Kidney glomerular epithelial cell (primary cell): ENCODE results near the gene ME1.
A peak's percentile ranks its signal among the peaks of the same experiment; 100 is the strongest.
"Not testable (repeated sequence)": the region's sequence is repeated elsewhere in the genome, so short reads cannot be mapped to it uniquely, and the experiment has no call there.

Experiments
- DNase-seq: peaks from one replicate; lab custom pipeline; 2025; lab: John Stamatoyannopoulos, UW

The ME1 gene

GRCh38 chr6:83431545-83432155, 799 bp upstream of the ME1 start:
- DNase-seq: no peak

- DNase-seq: peak; percentile 32
Measured at GRCh38 chr6:83429857-83430610, 817 bp downstream of the ME1 start.

GRCh38 chr6:83429269-83429668, 1.6 kb downstream of the ME1 start:
- no peak for DNase-seq

GRCh38 chr6:83424392-83425018, 6.3 kb downstream of the ME1 start:
- DNase-seq: no peak

DNA sequence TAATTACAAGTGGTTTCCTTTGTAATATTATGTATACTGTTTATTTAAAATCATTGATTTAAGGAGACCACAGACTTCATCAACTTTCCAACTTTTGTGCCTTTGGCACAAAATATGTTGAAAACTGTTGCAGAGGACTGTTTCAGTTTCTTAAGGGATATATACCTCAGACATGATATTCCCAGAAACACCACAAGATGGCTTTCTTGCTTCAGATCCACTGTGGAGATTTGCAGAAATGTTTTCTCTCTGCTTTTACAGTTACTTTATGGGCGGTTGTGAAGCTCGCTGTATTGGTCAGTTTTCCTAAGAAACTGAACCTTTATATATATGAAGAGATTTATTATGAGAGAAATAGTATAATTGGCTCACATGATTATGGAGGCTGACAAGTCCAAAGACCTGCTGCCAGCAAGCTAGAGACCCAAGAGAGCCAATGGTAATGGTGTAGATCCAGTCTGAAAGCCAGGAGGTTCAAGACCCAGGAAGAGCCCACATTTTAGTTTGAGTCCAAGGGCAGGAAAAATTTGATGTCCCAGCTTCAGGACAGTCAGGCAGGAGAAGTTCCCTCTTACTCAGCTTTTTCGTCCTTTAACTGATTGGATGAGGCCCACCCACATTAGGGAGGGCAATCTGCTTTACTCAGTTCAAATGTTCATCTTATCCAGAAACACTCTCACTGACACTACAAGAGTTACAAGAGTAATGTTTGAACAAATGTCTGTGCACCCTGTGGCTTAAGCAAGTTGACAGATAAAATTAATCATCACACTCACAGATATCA, 12.8 kb downstream of the ME1 start:
- peak; percentile 51 for DNase-seq

DNA sequence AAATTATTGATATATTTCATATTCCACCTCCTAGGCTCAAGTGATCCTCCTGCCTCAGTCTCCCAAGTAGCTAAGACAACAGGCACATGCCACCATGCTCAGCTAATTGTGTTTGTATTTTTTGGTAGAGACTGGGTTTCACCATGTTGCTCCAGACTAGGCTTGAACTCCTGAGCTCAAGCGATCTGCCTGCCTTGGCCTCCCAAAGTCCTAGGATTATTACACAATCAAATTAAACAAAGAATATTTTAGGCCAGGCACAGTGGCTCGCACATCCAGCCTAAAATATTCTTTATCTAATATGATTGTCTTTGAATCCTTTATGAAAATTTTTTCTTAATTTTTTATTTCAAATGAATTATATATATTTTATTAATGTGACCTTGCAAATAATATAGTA, 17.8 kb downstream of the ME1 start:
- no peak for DNase-seq

- DNase-seq: no peak
Measured at GRCh38 chr6:83411731-83412130, 19.1 kb downstream of the ME1 start.

- DNase-seq: no peak
Measured at GRCh38 chr6:83403191-83403590, 27.7 kb downstream of the ME1 start.

DNA sequence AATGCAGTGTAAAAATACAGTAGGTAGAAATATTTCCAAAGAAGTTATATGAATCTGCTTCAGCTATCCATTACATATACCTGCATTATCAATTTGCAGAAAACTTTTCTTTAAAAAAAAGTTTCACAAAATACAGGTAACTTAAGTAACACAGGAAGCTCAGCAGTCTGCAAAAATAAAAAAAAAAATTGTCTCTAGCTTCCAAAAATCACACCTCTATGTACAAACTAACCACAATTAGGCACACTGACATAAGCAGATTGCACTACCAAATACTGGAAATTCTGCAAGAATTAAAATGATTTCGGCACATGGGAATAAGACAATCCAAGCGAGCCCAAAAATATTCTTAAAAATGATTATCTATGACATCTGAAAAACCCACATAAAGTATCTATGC, 41.2 kb downstream of the ME1 start:
- no peak for DNase-seq

- no peak for DNase-seq
Measured at GRCh38 chr6:83385473-83385872, 45.4 kb downstream of the ME1 start.

DNA sequence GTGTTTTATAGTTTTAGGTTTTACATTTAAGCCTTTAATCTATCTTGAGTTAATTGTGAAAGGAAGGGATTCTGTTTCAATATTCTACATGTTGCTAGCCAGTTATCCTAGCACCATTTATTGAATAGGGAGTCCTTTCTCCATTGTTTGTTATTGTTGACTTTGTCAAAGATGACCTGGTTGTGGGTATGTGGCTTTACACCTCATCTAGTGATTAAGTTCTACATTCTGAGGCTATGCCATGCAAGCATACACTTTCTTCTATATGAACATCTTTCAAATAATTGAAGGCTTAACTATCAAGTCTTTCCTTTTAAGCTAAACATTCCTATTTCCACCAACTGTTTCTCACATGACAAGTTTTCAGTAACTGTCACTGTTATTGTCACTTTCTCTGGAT, 46.1 kb downstream of the ME1 start:
- DNase-seq: no peak

DNA sequence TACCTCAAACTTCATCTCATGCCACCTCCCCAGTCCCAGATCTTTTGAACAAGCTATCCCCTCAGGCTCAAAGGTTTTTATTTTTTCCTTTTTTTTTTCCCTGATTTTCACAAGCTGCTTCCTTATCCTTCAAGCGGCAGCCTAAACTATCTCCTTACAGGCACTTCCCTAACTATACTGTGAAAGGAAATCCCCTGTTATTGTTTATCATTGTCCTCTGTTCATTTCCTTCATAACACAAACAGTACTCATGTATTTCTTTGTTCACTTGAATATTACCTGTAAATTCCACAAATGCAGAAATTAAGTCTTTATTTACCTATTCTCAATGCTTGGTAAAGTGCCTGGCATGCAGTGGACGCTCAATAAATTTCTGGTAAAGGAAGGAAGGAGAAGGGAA, 48.9 kb downstream of the ME1 start:
- no peak for DNase-seq

GRCh38 chr6:83378621-83379388, 52.0 kb downstream of the ME1 start:
- DNase-seq: peak; percentile 40

DNA sequence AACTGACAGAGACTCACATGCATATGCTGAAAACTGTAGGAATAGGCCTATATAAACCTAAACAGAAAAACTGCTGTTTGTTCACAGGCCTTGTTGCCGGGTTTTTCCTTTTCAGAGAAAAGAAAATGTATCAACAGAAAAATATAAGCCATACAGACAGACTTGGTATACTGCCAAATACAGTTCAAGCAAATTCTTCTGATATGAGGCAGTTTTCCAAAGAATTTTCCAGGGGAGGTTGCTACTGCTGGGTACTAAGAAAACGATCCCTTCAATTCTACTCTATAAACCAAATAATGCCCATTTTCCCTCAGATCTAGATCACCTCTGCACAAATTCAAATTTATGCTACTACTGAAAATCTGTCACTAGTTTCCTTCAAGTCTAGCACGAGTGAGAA, 59.4 kb downstream of the ME1 start:
- no peak for DNase-seq

DNA sequence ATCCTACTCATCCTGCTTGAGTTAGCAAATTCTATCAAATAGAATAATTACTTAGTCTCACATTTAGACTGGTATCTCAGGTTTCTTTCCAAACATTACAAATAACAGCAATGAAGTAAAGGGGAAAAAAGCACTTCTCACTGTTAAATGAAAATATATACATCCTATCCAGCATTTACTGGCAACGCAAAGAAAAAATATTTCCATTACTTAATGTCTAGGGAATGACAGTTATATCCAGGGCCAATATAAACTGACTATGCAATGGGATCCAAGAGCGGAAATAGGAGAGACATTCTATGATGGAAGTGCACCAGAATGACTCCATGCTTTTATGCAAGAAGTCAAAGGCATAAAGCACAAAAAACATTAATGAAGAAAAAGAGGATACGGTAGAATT, 60.3 kb downstream of the ME1 start:
- DNase-seq: no peak

GRCh38 chr6:83369692-83370091, 61.2 kb downstream of the ME1 start:
- no peak for DNase-seq

DNA sequence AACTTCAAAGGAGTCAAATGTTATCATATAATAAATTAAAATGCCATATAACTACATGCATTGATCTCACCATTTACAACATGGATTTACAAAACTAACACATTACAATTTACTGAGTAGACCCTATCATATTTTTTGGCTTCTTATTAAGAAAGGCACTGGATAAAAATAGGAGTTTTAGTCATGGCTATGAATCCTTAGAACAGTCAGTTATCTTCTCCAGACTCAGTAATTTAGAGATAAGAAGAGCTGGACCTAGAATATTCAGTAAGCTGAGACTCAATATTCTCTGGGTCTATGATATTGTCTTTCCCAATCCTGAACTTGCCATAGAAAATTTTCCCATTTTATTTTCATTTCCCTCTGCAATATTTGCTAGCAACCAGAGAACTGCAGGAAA, 62.3 kb downstream of the ME1 start:
- no peak for DNase-seq

DNA sequence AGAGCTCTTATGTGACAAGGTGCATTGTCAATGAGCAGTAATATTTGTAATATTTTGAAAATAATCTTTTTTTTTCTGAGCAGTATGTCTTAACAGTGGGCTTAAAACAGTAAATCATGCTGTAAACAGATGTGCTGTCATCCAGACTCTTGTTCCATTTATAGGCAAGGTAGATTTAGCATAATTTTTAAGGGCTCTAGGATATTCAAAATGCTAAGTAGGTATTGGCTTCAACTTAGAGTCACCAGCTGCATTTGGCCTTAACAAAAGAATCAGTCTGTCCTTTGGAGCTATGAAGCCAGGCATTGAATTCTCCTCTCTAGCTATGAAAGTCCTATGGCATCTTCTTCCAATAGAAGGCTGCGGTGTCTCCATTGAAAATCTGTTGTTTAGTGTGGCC, 63.7 kb downstream of the ME1 start:
- DNase-seq: no peak

DNA sequence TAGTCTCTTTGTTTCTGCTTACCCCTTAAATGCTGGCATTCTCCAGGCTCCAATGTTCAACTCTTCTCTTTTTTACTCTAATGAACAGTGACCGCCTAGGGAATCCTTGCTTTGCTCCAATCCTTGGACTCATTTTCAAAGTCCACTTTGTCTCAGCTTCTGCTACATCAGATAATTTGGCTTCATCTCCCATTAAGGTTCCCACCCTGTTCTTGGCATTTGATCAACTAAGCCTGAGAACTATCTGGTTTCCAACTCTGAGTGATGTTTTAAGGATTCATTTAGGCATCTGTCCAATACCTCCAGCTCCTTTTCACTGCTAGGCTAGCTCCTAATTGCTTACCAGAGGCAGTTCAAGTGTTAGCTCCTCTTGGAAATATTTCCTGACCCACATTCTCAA, 64.9 kb downstream of the ME1 start:
- no peak for DNase-seq

DNA sequence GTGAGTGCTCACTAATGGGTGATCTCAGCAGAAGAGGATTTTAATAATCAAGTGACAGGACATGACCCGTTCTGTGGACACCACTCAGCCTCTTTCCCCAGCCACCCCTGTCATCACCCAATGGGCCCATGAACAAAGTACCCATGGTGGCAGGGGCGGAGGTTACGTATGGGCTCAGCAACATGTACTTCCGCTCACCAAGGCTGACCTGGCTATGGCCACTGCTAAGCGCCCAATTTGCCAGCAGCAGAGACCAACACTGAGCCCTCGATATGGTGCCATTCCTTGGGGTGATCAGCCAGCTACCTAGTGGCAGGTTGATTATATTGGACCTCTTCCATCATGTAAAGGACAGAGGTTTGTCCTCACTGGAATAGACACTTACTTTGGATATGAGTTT, 68.5 kb downstream of the ME1 start:
- not testable (repeated sequence) for DNase-seq

DNA sequence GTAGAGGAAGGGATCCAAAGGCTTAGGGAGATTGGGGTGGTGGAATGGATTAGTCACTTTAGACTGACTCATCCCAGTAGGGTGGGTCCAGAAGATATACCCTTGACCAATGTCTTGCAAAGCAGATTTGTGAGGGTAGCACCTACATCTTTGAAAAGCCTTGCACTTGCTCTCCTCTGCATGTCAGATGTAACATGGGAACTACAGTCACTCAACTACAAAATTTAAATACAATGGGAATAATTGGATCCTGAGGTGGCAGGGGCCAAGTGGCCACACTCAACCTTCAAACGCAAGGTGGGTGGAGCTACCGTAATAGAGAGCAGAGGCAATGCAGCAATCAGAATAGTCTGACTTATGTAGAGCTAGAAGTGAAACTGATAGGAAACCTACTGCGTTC, 71.2 kb downstream of the ME1 start:
- DNase-seq: no peak

DNA sequence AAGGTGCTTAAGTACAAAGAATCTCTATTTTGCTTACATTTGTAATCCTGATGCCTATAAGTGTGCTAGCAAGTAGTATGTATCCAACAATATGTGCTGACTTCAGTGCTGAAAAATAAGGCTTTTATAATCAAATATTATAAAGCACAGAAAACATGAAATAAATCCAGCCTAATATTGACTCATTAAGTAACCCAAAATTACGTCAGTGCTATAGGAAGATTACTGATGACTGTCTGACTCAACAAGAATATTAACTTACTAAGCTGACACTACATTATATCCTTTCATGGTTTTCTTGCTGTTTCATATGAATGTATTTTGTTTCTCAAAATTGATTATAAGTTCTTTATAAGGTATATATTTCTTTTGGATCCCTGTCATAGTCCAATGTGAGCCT, 76.1 kb downstream of the ME1 start:
- DNase-seq: no peak
